Measurements from ENCODE around the gene OR10V1. TPM values are rescaled to one million over a fixed set of nuclear protein-coding genes. Genes with fewer than 3 reads are reported as not detected.

The OR10V1 gene
- not detected in 2 replicates for total RNA-seq (2014; rRNA removed; shearing (Covaris generic))

- Histone ChIP-seq H3K36me3 (replicated peaks; ENCODE audit: control insufficient read depth, insufficient read depth, low read length) (no peaks in the 10 kb centered on the region), H3K4me3 (ENCODE audit: insufficient read depth, low read depth, low read length) (no peak within 1 kb of the TSS), H3K27me3 (ENCODE audit: control insufficient read depth, insufficient read depth, low read length) (no peaks in the 10 kb centered on the region)
- no peak for DNase-seq
Measured at GRCh38 chr11:59713745-59714144, at the start of gene OR10V1. Gene OR10V1, minus strand, starts transcription at chr11:59713845. Its CDS starts 0 bp downstream, at chr11:59713845.

- DNase-seq = no peak
- Histone ChIP-seq H3K27me3 (ENCODE audit: control insufficient read depth, insufficient read depth, low read length) (no peaks in the 10 kb centered on the region), H3K4me3 (ENCODE audit: insufficient read depth, low read depth, low read length) (no peak overlapping the region), H3K36me3 (replicated peaks; ENCODE audit: control insufficient read depth, insufficient read depth, low read length) (peaks cover 2% of the 10 kb centered on the region)
Measured at GRCh38 chr11:59761993-59762392, 48.3 kb upstream of the OR10V1 start.

- no peak for DNase-seq
- Histone ChIP-seq H3K27me3 (ENCODE audit: control insufficient read depth, insufficient read depth, low read length) (no peaks in the 10 kb centered on the region), H3K36me3 (replicated peaks; ENCODE audit: control insufficient read depth, insufficient read depth, low read length) (peaks cover 2% of the 10 kb centered on the region), H3K4me3 (ENCODE audit: insufficient read depth, low read depth, low read length) (no peak overlapping the region)
Measured at GRCh38 chr11:59760771-59761170, 47.1 kb upstream of the OR10V1 start.

- Histone ChIP-seq H3K4me3 (ENCODE audit: insufficient read depth, low read depth, low read length) (no peak overlapping the region), H3K27me3 (ENCODE audit: control insufficient read depth, insufficient read depth, low read length) (no peaks in the 10 kb centered on the region), H3K36me3 (replicated peaks; ENCODE audit: control insufficient read depth, insufficient read depth, low read length) (peaks cover 2% of the 10 kb centered on the region)
- no peak for DNase-seq
Measured at GRCh38 chr11:59759900-59760299, 46.3 kb upstream of the OR10V1 start.

- no peak for DNase-seq
- no peak overlapping the region for H3K4me3 ChIP-seq (ENCODE audit: insufficient read depth, low read depth, low read length)
- H3K36me3 ChIP-seq (replicated peaks; ENCODE audit: control insufficient read depth, insufficient read depth, low read length) = peaks cover 2% of the 10 kb centered on the region
- H3K27me3 ChIP-seq (ENCODE audit: control insufficient read depth, insufficient read depth, low read length) = no peaks in the 10 kb centered on the region; the same call in 1 of the 2 replicates
Measured at GRCh38 chr11:59758401-59759037, 44.9 kb upstream of the OR10V1 start.

- no peak overlapping the region for H3K4me3 ChIP-seq (ENCODE audit: insufficient read depth, low read depth, low read length)
- no peak for DNase-seq
- no peaks in the 10 kb centered on the region; the same call in 1 of the 2 replicates for H3K27me3 ChIP-seq (ENCODE audit: control insufficient read depth, insufficient read depth, low read length)
- H3K36me3 ChIP-seq (replicated peaks; ENCODE audit: control insufficient read depth, insufficient read depth, low read length) = no peaks in the 10 kb centered on the region; the same call in 1 of the 2 replicates
Measured at GRCh38 chr11:59756845-59757244, 43.2 kb upstream of the OR10V1 start.

GRCh38 chr11:59756558-59756840, 42.9 kb upstream of the OR10V1 start:
- DNase-seq = no peak
- Histone ChIP-seq H3K27me3 (ENCODE audit: control insufficient read depth, insufficient read depth, low read length) (no peaks in the 10 kb centered on the region; the same call in 1 of the 2 replicates), H3K4me3 (ENCODE audit: insufficient read depth, low read depth, low read length) (0 out of 2 replicates have a peak overlapping the region, but pooled peaks have one; percentile 96), H3K36me3 (replicated peaks; ENCODE audit: control insufficient read depth, insufficient read depth, low read length) (no peaks in the 10 kb centered on the region; the same call in 1 of the 2 replicates)

- peak overlapping the region; percentile 96 for H3K4me3 ChIP-seq (ENCODE audit: insufficient read depth, low read depth, low read length)
Measured at GRCh38 chr11:59755701-59756557, 42.3 kb upstream of the OR10V1 start.

GRCh38 chr11:59754859-59755700, 41.4 kb upstream of the OR10V1 start, which contains the start of gene STX3:
Gene STX3, plus strand, starts transcription at chr11:59755376. Its CDS starts 230 bp downstream, at chr11:59755606.
- DNase-seq = peak; percentile 95
- Histone ChIP-seq H3K27me3 (ENCODE audit: control insufficient read depth, insufficient read depth, low read length) (no peaks in the 10 kb centered on the region; the same call in 1 of the 2 replicates), H3K36me3 (replicated peaks; ENCODE audit: control insufficient read depth, insufficient read depth, low read length) (no peaks in the 10 kb centered on the region), H3K4me3 (ENCODE audit: insufficient read depth, low read depth, low read length) (peak within 1 kb of the TSS; percentile 96)

More at GRCh38 chr11:59755701-59756557, 42.3 kb upstream of the OR10V1 start:
- H3K36me3 ChIP-seq (replicated peaks; ENCODE audit: control insufficient read depth, insufficient read depth, low read length) = no peaks in the 10 kb centered on the region
- DNase-seq = peak; percentile 84
- H3K27me3 ChIP-seq (ENCODE audit: control insufficient read depth, insufficient read depth, low read length) = no peaks in the 10 kb centered on the region; the same call in 1 of the 2 replicates

- DNase-seq = peak; percentile 48
- Histone ChIP-seq H3K27me3 (ENCODE audit: control insufficient read depth, insufficient read depth, low read length) (no peaks in the 10 kb centered on the region; the same call in 1 of the 2 replicates), H3K4me3 (ENCODE audit: insufficient read depth, low read depth, low read length) (peak overlapping the region; percentile 96), H3K36me3 (replicated peaks; ENCODE audit: control insufficient read depth, insufficient read depth, low read length) (no peaks in the 10 kb centered on the region)
Measured at GRCh38 chr11:59754494-59754858, 40.8 kb upstream of the OR10V1 start.

- peak; percentile 91 for DNase-seq
- Histone ChIP-seq H3K27me3 (ENCODE audit: control insufficient read depth, insufficient read depth, low read length) (no peaks in the 10 kb centered on the region; the same call in 1 of the 2 replicates), H3K36me3 (replicated peaks; ENCODE audit: control insufficient read depth, insufficient read depth, low read length) (no peaks in the 10 kb centered on the region), H3K4me3 (ENCODE audit: insufficient read depth, low read depth, low read length) (peak overlapping the region; percentile 96)
Measured at GRCh38 chr11:59753650-59754493, 40.2 kb upstream of the OR10V1 start.

GRCh38 chr11:59746111-59746510, 32.5 kb upstream of the OR10V1 start:
- H3K27me3 ChIP-seq (ENCODE audit: control insufficient read depth, insufficient read depth, low read length) = no peaks in the 10 kb centered on the region
- no peak overlapping the region for H3K4me3 ChIP-seq (ENCODE audit: insufficient read depth, low read depth, low read length)
- DNase-seq = no peak
- no peaks in the 10 kb centered on the region for H3K36me3 ChIP-seq (replicated peaks; ENCODE audit: control insufficient read depth, insufficient read depth, low read length)

- H3K4me3 ChIP-seq (ENCODE audit: insufficient read depth, low read depth, low read length) = no peak overlapping the region
- no peaks in the 10 kb centered on the region for H3K27me3 ChIP-seq (ENCODE audit: control insufficient read depth, insufficient read depth, low read length)
- DNase-seq = no peak
Measured at GRCh38 chr11:59730896-59731565, 17.4 kb upstream of the OR10V1 start.

More at GRCh38 chr11:59730896-59731565, 17.4 kb upstream of the OR10V1 start:
- H3K36me3 ChIP-seq (replicated peaks; ENCODE audit: control insufficient read depth, insufficient read depth, low read length) = no peaks in the 10 kb centered on the region

Data from H7 (cell line).